ENCODE data around the gene DAP.
"Not testable (repeated sequence)": the region's sequence is repeated elsewhere in the genome, so short reads cannot be mapped to it uniquely, and the experiment has no call there.

The DAP gene

GRCh38 chr5:10733426-10733825 lies 27.6 kb downstream of the DAP start:
- no peaks in the 10 kb centered on the region for H3K27me3 Mint-ChIP-seq
- H3K4me1 Mint-ChIP-seq (ENCODE audit: low read depth): peaks cover 24% of the 10 kb centered on the region
- no peaks in the 10 kb centered on the region for H3K9me3 Mint-ChIP-seq
- H3K27ac Mint-ChIP-seq: no peak overlapping the region
- H3K4me3 Mint-ChIP-seq: no peak overlapping the region
- H3K36me3 Mint-ChIP-seq (ENCODE audit: low read depth): peaks cover 41% of the 10 kb centered on the region

DNA sequence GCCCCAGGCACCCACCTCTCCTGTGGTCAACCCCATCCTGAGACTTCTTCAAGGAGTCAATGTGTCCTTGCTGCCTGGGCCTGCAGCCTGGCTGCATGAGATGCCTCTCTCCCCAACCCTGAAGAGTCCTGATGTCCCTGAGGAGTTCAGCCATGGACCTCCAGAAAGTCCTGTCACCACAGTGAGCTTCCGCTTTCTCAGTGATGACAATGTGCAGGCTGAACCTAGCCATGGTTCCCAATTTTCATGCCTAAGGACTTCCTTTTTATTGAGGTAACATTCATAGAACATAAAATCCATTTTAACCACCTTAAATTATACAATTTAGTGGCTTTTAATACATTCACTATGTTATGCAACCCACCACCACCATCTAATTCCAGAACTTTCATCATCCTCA lies 29.1 kb downstream of the DAP start:
- Mint-ChIP-seq H3K27me3 (no peaks in the 10 kb centered on the region), H3K36me3 (ENCODE audit: low read depth) (peaks cover 36% of the 10 kb centered on the region), H3K4me3 (no peak overlapping the region), H3K9me3 (no peaks in the 10 kb centered on the region), H3K27ac (peak overlapping the region; percentile 43), H3K4me1 (ENCODE audit: low read depth) (peaks cover 34% of the 10 kb centered on the region)

- Mint-ChIP-seq H3K27me3 (no peaks in the 10 kb centered on the region), H3K4me1 (ENCODE audit: low read depth) (peaks cover 44% of the 10 kb centered on the region), H3K36me3 (ENCODE audit: low read depth) (peaks cover 54% of the 10 kb centered on the region), H3K4me3 (no peak overlapping the region), H3K9me3 (no peaks in the 10 kb centered on the region), H3K27ac (no peak overlapping the region)
These were observed 31.0 kb downstream of the DAP start for GRCh38 chr5:10730043-10730351.

DNA sequence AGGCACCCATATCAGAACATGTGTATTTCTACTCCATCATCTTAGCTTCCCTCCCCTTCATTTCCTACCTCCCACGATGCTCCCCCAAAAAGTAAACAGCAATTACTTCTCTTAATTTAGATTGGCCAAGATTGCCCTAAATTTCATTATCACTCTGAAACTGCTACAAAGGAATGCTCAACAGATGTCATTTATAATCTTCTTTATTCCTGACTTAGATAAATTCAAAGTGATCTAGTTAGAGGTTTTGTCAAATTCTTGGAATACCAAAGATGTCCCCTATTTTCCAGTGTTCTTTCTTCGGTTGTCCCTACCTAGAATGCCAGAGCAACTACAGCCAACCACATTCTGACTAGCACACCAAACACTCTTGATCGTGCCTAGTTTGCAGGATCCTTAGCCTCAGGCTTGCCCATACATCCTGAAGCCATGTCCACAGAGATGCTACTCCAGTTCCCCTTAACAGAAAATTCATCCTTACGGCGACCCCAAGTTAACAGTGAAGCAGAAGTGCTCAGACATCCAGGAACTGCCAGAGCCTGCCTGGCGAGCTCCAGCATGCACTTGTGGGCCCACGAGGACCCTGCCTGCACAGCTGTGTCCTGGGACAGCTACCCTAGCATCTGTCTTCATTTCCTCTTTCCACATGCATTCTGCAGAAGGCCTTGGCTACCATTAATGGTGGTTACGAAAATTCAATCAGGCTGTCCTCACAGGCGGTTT lies 31.6 kb downstream of the DAP start:
- Mint-ChIP-seq H3K4me1 (ENCODE audit: low read depth) (peaks cover 44% of the 10 kb centered on the region), H3K27ac (no peak overlapping the region)

DNA sequence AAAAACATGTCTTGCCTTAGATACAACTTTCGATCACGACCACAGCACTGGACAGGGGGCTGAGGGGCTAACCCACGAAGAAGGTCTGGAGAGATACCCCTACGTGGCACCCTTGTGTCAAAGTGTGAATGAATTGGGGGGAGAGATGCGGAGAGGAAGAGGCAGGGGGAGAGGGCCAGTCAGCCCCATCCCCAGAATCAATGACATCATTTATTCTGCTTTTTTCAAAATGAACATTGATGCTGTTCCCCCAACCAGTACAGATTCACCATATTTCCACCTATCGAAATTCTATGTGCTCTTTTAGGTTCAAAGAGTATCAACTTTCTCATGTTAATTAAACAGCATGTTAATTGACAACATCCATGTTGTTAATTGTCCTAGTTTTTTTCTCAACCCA lies 32.4 kb downstream of the DAP start:
- H3K36me3 Mint-ChIP-seq (ENCODE audit: low read depth): peaks cover 50% of the 10 kb centered on the region

More for the DNA sequence above, 31.6 kb downstream of the DAP start:
- Mint-ChIP-seq H3K27me3 (no peaks in the 10 kb centered on the region), H3K9me3 (no peaks in the 10 kb centered on the region), H3K36me3 (ENCODE audit: low read depth) (peaks cover 53% of the 10 kb centered on the region), H3K4me3 (no peak overlapping the region)

GRCh38 chr5:10727861-10728260 lies 33.2 kb downstream of the DAP start:
- peaks cover 36% of the 10 kb centered on the region for H3K4me1 Mint-ChIP-seq (ENCODE audit: low read depth)
- H3K4me3 Mint-ChIP-seq: no peak overlapping the region
- no peaks in the 10 kb centered on the region for H3K9me3 Mint-ChIP-seq
- no peak overlapping the region for H3K27ac Mint-ChIP-seq
- H3K27me3 Mint-ChIP-seq: no peaks in the 10 kb centered on the region
- peaks cover 44% of the 10 kb centered on the region for H3K36me3 Mint-ChIP-seq (ENCODE audit: low read depth)

More for the DNA sequence above, 32.4 kb downstream of the DAP start:
- Mint-ChIP-seq H3K4me1 (ENCODE audit: low read depth) (peaks cover 44% of the 10 kb centered on the region), H3K27me3 (no peaks in the 10 kb centered on the region), H3K4me3 (no peak overlapping the region), H3K9me3 (no peaks in the 10 kb centered on the region), H3K27ac (no peak overlapping the region)

- Mint-ChIP-seq H3K4me1 (ENCODE audit: low read depth) (peaks cover 30% of the 10 kb centered on the region), H3K9me3 (no peaks in the 10 kb centered on the region), H3K27ac (peak overlapping the region; percentile 23), H3K4me3 (no peak overlapping the region), H3K36me3 (ENCODE audit: low read depth) (peaks cover 41% of the 10 kb centered on the region), H3K27me3 (no peaks in the 10 kb centered on the region)
These were observed 34.0 kb downstream of the DAP start for GRCh38 chr5:10726913-10727517.

- no peaks in the 10 kb centered on the region for H3K27me3 Mint-ChIP-seq
- H3K4me1 Mint-ChIP-seq (ENCODE audit: low read depth): peaks cover 30% of the 10 kb centered on the region
- H3K9me3 Mint-ChIP-seq: no peaks in the 10 kb centered on the region
- peaks cover 43% of the 10 kb centered on the region for H3K36me3 Mint-ChIP-seq (ENCODE audit: low read depth)
- H3K4me3 Mint-ChIP-seq: no peak overlapping the region
- H3K27ac Mint-ChIP-seq: peak overlapping the region; percentile 23
These were observed 34.7 kb downstream of the DAP start for GRCh38 chr5:10726179-10726912.

- H3K4me1 Mint-ChIP-seq (ENCODE audit: low read depth): peaks cover 30% of the 10 kb centered on the region
- no peak overlapping the region for H3K4me3 Mint-ChIP-seq
- peaks cover 50% of the 10 kb centered on the region for H3K36me3 Mint-ChIP-seq (ENCODE audit: low read depth)
- H3K27ac Mint-ChIP-seq: no peak overlapping the region
- no peaks in the 10 kb centered on the region for H3K27me3 Mint-ChIP-seq
- no peaks in the 10 kb centered on the region for H3K9me3 Mint-ChIP-seq
These were observed 35.4 kb downstream of the DAP start for GRCh38 chr5:10725636-10726035.

DNA sequence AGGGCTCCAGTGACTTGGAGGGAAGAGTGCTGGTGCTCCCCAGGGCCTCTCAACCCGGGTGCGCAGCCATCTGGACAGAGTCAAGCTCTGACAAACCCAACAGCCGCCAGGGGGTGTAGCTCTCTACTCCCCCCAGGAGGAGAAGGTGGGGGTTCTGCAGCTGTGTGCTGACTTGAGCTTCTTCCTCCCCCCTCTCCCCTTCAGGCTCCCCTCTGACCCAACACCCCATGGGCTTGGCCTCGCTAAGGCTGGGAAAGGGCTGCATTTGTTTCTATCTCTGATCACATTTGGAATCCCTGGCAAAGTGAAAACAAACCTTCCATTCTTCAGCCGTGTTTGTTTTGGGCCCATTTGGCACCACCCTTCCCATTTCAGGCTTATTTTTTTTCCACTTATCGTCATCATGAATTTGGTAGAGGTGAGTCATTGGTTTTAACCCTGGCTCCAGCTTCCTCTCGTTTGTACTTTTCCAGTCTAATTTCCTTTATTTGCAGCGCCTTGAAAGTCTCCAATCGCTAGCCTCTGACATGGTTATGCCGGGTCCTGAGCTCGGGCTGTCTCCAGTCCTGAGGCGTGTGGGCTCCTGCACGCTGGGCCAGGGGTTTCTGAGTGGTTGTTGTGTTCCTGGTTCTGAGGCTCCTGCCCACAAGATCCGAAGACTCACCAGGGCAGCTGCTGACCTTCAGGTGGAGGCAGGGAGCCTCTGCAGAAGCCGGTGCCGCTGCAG lies 36.1 kb downstream of the DAP start:
- Mint-ChIP-seq H3K4me1 (ENCODE audit: low read depth) (peaks cover 30% of the 10 kb centered on the region), H3K4me3 (no peak overlapping the region), H3K36me3 (ENCODE audit: low read depth) (peaks cover 57% of the 10 kb centered on the region), H3K27ac (no peak overlapping the region), H3K9me3 (no peaks in the 10 kb centered on the region), H3K27me3 (no peaks in the 10 kb centered on the region)

DNA sequence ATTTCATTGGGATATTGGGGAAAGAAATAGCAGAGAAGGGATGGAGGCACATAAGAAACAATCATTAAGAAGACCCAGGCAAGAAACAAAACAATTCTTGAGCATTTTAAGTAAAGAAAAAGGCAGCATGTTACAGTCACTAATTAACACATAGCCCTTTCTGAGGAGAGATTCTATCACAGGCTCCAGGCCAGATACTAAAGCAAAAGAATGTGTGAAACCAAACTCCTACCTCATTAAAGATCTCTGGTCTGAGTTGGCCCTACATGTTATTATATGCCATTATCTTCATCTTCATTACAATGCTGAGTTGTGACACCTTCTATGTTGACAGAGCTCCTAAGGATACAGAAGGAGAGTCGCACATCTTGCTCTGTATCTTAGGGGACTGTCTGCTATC lies 37.5 kb downstream of the DAP start:
- H3K27ac Mint-ChIP-seq: no peak overlapping the region
- no peak overlapping the region for H3K4me3 Mint-ChIP-seq
- no peaks in the 10 kb centered on the region for H3K27me3 Mint-ChIP-seq
- H3K36me3 Mint-ChIP-seq (ENCODE audit: low read depth): peaks cover 52% of the 10 kb centered on the region
- no peaks in the 10 kb centered on the region for H3K9me3 Mint-ChIP-seq
- H3K4me1 Mint-ChIP-seq (ENCODE audit: low read depth): peaks cover 26% of the 10 kb centered on the region

- not testable (repeated sequence) for H3K9me3 Mint-ChIP-seq; H3K27me3 Mint-ChIP-seq; H3K4me1 Mint-ChIP-seq (ENCODE audit: low read depth); H3K4me3 Mint-ChIP-seq; H3K27ac Mint-ChIP-seq
- peaks cover 49% of the 10 kb centered on the region for H3K36me3 Mint-ChIP-seq (ENCODE audit: low read depth)
These were observed 40.3 kb downstream of the DAP start for GRCh38 chr5:10720766-10721165.

DNA sequence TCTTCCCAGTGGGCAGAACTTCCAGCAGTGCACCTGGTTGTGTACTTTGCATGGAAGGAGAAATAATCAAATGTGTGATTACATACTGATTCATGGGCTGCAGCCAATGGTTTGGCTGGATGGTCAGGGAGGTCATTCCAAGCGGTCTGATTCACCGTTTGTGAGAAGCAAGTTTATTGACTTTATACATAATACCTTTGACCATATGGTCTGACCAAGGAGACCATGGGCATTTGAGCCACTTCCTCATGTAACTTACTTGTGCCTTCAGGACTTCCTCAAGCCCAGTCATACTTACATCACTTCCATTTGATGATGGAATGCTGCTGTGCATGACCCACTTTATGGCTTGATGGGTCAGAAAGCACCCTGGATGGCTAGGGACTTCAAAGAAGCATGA lies 41.1 kb downstream of the DAP start:
- Mint-ChIP-seq H3K27me3 (no peaks in the 10 kb centered on the region), H3K9me3 (no peaks in the 10 kb centered on the region), H3K36me3 (ENCODE audit: low read depth) (peaks cover 43% of the 10 kb centered on the region), H3K4me1 (ENCODE audit: low read depth) (no peaks in the 10 kb centered on the region), H3K27ac (no peak overlapping the region), H3K4me3 (no peak overlapping the region)

GRCh38 chr5:10718617-10719016 lies 42.4 kb downstream of the DAP start:
- H3K27me3 Mint-ChIP-seq; H3K27ac Mint-ChIP-seq; H3K4me1 Mint-ChIP-seq (ENCODE audit: low read depth); H3K9me3 Mint-ChIP-seq; H3K4me3 Mint-ChIP-seq: not testable (repeated sequence)
- peaks cover 56% of the 10 kb centered on the region for H3K36me3 Mint-ChIP-seq (ENCODE audit: low read depth)

GRCh38 chr5:10716825-10717224 lies 44.2 kb downstream of the DAP start:
- not testable (repeated sequence) for H3K9me3 Mint-ChIP-seq, H3K27ac Mint-ChIP-seq
- H3K36me3 Mint-ChIP-seq (ENCODE audit: low read depth): peaks cover 52% of the 10 kb centered on the region

More at GRCh38 chr5:10716825-10717224, 44.2 kb downstream of the DAP start:
- not testable (repeated sequence) for H3K4me1 Mint-ChIP-seq (ENCODE audit: low read depth); H3K27me3 Mint-ChIP-seq; H3K4me3 Mint-ChIP-seq

Measured in stimulated activated naive CD8-positive, alpha-beta T cell treated with anti-CD3 and anti-CD28 coated beads, Interleukin-15, Interleukin-2, amounts not matched to agents 100 ng/mL and 50 ng/mL, for 24 hours (primary cell).